A549 (cell line): ENCODE measurements around the gene EFNA5.

Experiments
- CHD2 ChIP-seq: fragments of 150-350 bp; IDR thresholded peaks from 2 replicates; pipeline ENCODE4 v1.6.1; 2014; ENCODE audit warnings: low read length; ENCODE audit not compliant: partially characterized antibody
- CTCF ChIP-seq: fragments of >200 bp; sonication (Bioruptor Twin); formaldehyde crosslinking; IDR thresholded peaks from 3 replicates; pipeline ENCODE4 v1.5.1; 2016
- JUN ChIP-seq, 2 experiments: fragments of >200 bp; sonication (Bioruptor Twin); formaldehyde crosslinking; IDR thresholded peaks; 2 replicates in 1 of 2; 3 replicates in 1 of 2; pipeline ENCODE4 v1.6.1; 2016 to 2017
- MAZ ChIP-seq: fragments of 150-350 bp; IDR thresholded peaks from 2 replicates; pipeline ENCODE4 v1.6.1; 2014; ENCODE audit warnings: antibody characterized with exemption, low read depth, low read length, borderline replicate concordance
- NR3C1 ChIP-seq: fragments of >200 bp; sonication (Bioruptor Twin); formaldehyde crosslinking; IDR thresholded peaks from 3 replicates; pipeline ENCODE4 v1.6.1; 2017
- PHF8 ChIP-seq: fragments of 200-600 bp; sonication (generic); IDR thresholded peaks from 2 replicates; pipeline ENCODE4 v1.6.1; 2016; ENCODE audit warnings: low read depth, mild to moderate bottlenecking, antibody characterized with exemption, moderate library complexity, borderline replicate concordance
- POLR2A ChIP-seq: IDR thresholded peaks from 2 replicates; pipeline ENCODE4 v1.6.1; 2012; ENCODE audit warnings: mild to moderate bottlenecking, low read length
- SMC3 ChIP-seq: fragments of >200 bp; sonication (Bioruptor Twin); formaldehyde crosslinking; IDR thresholded peaks from 3 replicates; pipeline ENCODE4 v1.6.1; 2018; ENCODE audit warnings: inconsistent platforms
- TF ChIP-seq, protein P1 (sequence below): IDR thresholded peaks from 2 replicates; pipeline ENCODE4 v1.6.1; 2012
- TF ChIP-seq, protein P2 (sequence below): fragments of 250-450 bp; sonication (Bioruptor Pico); IDR thresholded peaks from 2 replicates; pipeline ENCODE4 v1.5.0; 2021; ENCODE audit warnings: mild to moderate bottlenecking, moderate library complexity, borderline replicate concordance

DNA sequence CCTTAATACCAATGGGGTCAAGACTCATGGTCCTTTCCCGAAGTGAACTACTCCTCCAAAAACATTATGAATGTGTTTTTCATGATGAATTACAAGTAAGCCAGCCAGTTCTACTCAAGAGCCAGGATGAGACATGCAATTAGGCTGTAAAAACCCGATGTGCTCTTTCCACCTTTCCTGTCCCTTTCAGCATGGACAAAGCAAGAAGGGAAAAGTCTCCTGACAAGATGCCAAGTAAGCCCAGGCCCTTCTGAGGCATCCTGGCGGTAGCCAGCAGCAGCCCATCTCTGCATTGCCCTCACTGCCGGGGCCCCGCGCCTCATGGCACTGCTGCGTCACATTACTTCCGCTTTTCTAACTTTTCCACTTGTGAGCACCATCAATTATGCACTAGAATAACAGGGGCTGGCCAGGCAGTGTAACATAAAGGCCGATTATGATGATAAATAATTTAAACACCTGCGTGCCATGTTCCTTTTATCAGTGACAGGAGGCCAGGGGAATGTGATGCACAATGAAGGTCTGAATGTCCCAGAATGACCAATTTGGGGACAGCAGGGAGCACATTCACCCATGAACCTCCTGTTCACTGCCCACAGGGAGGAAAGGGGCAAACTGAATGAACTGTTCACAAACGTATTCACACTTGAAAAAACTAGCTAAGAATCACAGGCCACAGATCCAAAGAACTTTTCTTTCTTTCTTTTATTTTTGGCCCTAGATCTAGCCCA is 37.4 kb downstream of the EFNA5 start:
- no peak for TF ChIP-seq CTCF
- TF ChIP-seq, protein P1, sequence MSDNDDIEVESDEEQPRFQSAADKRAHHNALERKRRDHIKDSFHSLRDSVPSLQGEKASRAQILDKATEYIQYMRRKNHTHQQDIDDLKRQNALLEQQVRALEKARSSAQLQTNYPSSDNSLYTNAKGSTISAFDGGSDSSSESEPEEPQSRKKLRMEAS, result no peak
- no peak for TF ChIP-seq SMC3
- TF ChIP-seq POLR2A, result no peak
- TF ChIP-seq PHF8, result no peak
- no peak for TF ChIP-seq MAZ
- TF ChIP-seq CHD2, result no peak
- TF ChIP-seq, protein P2, sequence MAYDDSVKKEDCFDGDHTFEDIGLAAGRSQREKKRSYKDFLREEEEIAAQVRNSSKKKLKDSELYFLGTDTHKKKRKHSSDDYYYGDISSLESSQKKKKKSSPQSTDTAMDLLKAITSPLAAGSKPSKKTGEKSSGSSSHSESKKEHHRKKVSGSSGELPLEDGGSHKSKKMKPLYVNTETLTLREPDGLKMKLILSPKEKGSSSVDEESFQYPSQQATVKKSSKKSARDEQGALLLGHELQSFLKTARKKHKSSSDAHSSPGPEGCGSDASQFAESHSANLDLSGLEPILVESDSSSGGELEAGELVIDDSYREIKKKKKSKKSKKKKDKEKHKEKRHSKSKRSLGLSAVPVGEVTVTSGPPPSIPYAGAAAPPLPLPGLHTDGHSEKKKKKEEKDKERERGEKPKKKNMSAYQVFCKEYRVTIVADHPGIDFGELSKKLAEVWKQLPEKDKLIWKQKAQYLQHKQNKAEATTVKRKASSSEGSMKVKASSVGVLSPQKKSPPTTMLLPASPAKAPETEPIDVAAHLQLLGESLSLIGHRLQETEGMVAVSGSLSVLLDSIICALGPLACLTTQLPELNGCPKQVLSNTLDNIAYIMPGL (CRISPR knock-in tag), result no peak
- no peak for TF ChIP-seq JUN (IDR thresholded peaks at IDR 0.05)
- no peak for TF ChIP-seq NR3C1
